NCI-H2227 treated with DMSO at 0.1 percent for 48 hours (cell line): ENCODE results near the gene TRPV4.

ENCODE experiments used
- DNase-seq: peaks from one replicate; lab custom pipeline; 2025; lab: John Stamatoyannopoulos, UW

TRPV4 gene

GRCh38 chr12:109776624-109777023, 56.6 kb downstream of the TRPV4 start:
- peak; percentile 45 for DNase-seq

- no peak for DNase-seq
These were observed 57.9 kb downstream of the TRPV4 start for GRCh38 chr12:109775172-109775881.

- no peak for DNase-seq
These were observed 59.7 kb downstream of the TRPV4 start for GRCh38 chr12:109773384-109774011.

GRCh38 chr12:109772622-109773321, 60.4 kb downstream of the TRPV4 start:
- no peak for DNase-seq

- no peak for DNase-seq
These were observed 61.2 kb downstream of the TRPV4 start for GRCh38 chr12:109771746-109772621.

- no peak for DNase-seq
These were observed 62.1 kb downstream of the TRPV4 start for GRCh38 chr12:109770861-109771670.

- no peak for DNase-seq
These were observed 62.9 kb downstream of the TRPV4 start for GRCh38 chr12:109770104-109770860.

GRCh38 chr12:109768901-109769670, 64.1 kb downstream of the TRPV4 start:
- no peak for DNase-seq

- DNase-seq = no peak
These were observed 65.0 kb downstream of the TRPV4 start for GRCh38 chr12:109767991-109768900.

- no peak for DNase-seq
These were observed 65.7 kb downstream of the TRPV4 start for GRCh38 chr12:109767456-109767855.

GRCh38 chr12:109766251-109766778, 66.9 kb downstream of the TRPV4 start:
- DNase-seq = no peak

- DNase-seq = no peak
These were observed 67.8 kb downstream of the TRPV4 start for GRCh38 chr12:109765446-109765810.

GRCh38 chr12:109764776-109765445, 68.3 kb downstream of the TRPV4 start:
- no peak for DNase-seq

GRCh38 chr12:109764123-109764522, 69.1 kb downstream of the TRPV4 start:
- DNase-seq = no peak

- no peak for DNase-seq
These were observed 69.9 kb downstream of the TRPV4 start for GRCh38 chr12:109763201-109763841.

- no peak for DNase-seq
These were observed 70.5 kb downstream of the TRPV4 start for GRCh38 chr12:109762673-109763191.

- DNase-seq = no peak
These were observed 71.0 kb downstream of the TRPV4 start for GRCh38 chr12:109762071-109762672.
